GM23248 (cell line): ENCODE results near the gene PJA1. TPM values are rescaled to one million over a fixed set of nuclear protein-coding genes. Genes with fewer than 3 reads are reported as not detected.

Experiments used
- DNase-seq: peaks from one replicate; pipeline ENCODE4 v3.0.0-alpha.2; 2015
- H2AFZ ChIP-seq: fragments of 200-600 bp; sonication (generic); 2 replicates; pipeline ENCODE4 v1.6.1; 2016; ENCODE audit warnings: antibody characterized with exemption
- H3F3A ChIP-seq: fragments of 200-600 bp; sonication (generic); 2 replicates; pipeline ENCODE4 v1.6.1; 2016; ENCODE audit warnings: mild to moderate bottlenecking, antibody characterized with exemption, mixed run types; ENCODE audit not compliant: insufficient read depth
- H3K27ac ChIP-seq: fragments of 200-600 bp; sonication (generic); 2 replicates; pipeline ENCODE4 v1.5.1; 2016; ENCODE audit warnings: mild to moderate bottlenecking
- H3K27me3 ChIP-seq: fragments of 200-600 bp; sonication (generic); replicated peaks from 2 replicates; pipeline ENCODE4 v1.6.1; 2016; ENCODE audit warnings: mild to moderate bottlenecking; ENCODE audit not compliant: insufficient read depth
- H3K36me3 ChIP-seq: fragments of 200-600 bp; sonication (generic); 2 replicates; pipeline ENCODE4 v1.6.1; 2016; ENCODE audit warnings: low read depth, mild to moderate bottlenecking
- H3K4me1 ChIP-seq: fragments of 200-600 bp; sonication (generic); 2 replicates; pipeline ENCODE4 v1.6.1; 2016; ENCODE audit warnings: mild to moderate bottlenecking; ENCODE audit not compliant: insufficient read depth
- H3K4me2 ChIP-seq: fragments of 200-600 bp; sonication (generic); one replicate; pipeline ENCODE4 v1.6.1; 2016; ENCODE audit warnings: mild to moderate bottlenecking; ENCODE audit not compliant: unreplicated experiment
- H3K4me3 ChIP-seq: fragments of 200-600 bp; sonication (generic); 2 replicates; pipeline ENCODE4 v1.5.1; 2016; ENCODE audit warnings: mild to moderate bottlenecking
- H3K79me2 ChIP-seq: fragments of 200-600 bp; sonication (generic); 2 replicates; pipeline ENCODE4 v1.6.1; 2016; ENCODE audit warnings: mild to moderate bottlenecking; ENCODE audit not compliant: insufficient read depth
- H3K9ac ChIP-seq: fragments of 200-600 bp; sonication (generic); 2 replicates; pipeline ENCODE4 v1.6.1; 2016; ENCODE audit warnings: mild to moderate bottlenecking
- H3K9me2 ChIP-seq: fragments of 200-600 bp; sonication (generic); 2 replicates; pipeline ENCODE4 v1.6.1; 2016; ENCODE audit warnings: mixed run types, mild to moderate bottlenecking, moderate library complexity; ENCODE audit not compliant: insufficient read depth
- H3K9me3 ChIP-seq: fragments of 200-600 bp; sonication (generic); one replicate; pipeline ENCODE4 v1.6.1; 2017; ENCODE audit warnings: low read depth
- H4K20me1 ChIP-seq: fragments of 200-600 bp; sonication (generic); 2 replicates; pipeline ENCODE4 v1.6.0; 2016; ENCODE audit not compliant: insufficient read depth
- EZH2 ChIP-seq: fragments of 200-600 bp; sonication (generic); IDR thresholded peaks from 2 replicates; pipeline ENCODE4 v1.6.1; 2018; ENCODE audit warnings: antibody characterized with exemption, mild to moderate bottlenecking; ENCODE audit not compliant: insufficient read depth, poor library complexity, severe bottlenecking
- EZH2phosphoT487 ChIP-seq: fragments of 200-600 bp; sonication (generic); IDR thresholded peaks from 2 replicates; pipeline ENCODE4 v1.6.1; 2018; ENCODE audit warnings: antibody characterized with exemption, moderate library complexity, mild to moderate bottlenecking, low read depth; ENCODE audit not compliant: insufficient read depth
- WGBS, 2 experiments: methylation state at CpG; one replicate each; pipeline ENCODE4 v1.1.6; 2015 to 2017; ENCODE audit warnings: low lambda C conversion rate in 2 of 2, low coverage in 1 of 2; ENCODE audit errors: missing lambda C conversion rate in 2 of 2; 5-methylcytosine and 5-hydroxymethylcytosine counted together
- in situ Hi-C: fragments of 300-500 bp; cut with MboI; formaldehyde crosslinking; loops from 2 replicates; pipeline ENCODE4 v1.15.0; 2020
- polyA plus RNA-seq: library from polyadenylated mRNA; unstranded; fragments of >200 nt; fragmentation: Nextera tagmentation; extraction: Ambion mirVana; gene quantifications from 2 replicates; pipeline ENCODE4 v1.2.1, GENCODE V29; 2016
- total RNA-seq: library from RNA; depleted of rRNA; stranded (reverse); fragments of >200 nt; shearing (Covaris generic); gene quantifications from 2 replicates; pipeline ENCODE4 v1.2.3, GENCODE V29; 2014

The PJA1 gene
- total and polyA plus RNA-seq, 2 experiments from 2014 or later, result 26.6 to 32.7 TPM

- in situ Hi-C loops, result no loop called here
- Histone ChIP-seq H3K27me3 (no peaks in the 10 kb centered on the region), H3K9me2 (no peaks in the 10 kb centered on the region), H3F3A (no peaks in the 10 kb centered on the region), H2AFZ (no peak overlapping the region), H3K9ac (no peak overlapping the region), H3K4me1 (no peaks in the 10 kb centered on the region), H3K4me3 (no peak overlapping the region), H3K79me2 (no peaks in the 10 kb centered on the region), H3K4me2 (no peak overlapping the region), H4K20me1 (no peaks in the 10 kb centered on the region), H3K27ac (no peak overlapping the region), H3K36me3 (no peaks in the 10 kb centered on the region), H3K9me3 (no peaks in the 10 kb centered on the region)
- 19 to 24% methylated on average over 3 of the region's 3 CpGs for WGBS, 2 experiments
- TF ChIP-seq EZH2phosphoT487 (no peak), EZH2 (no peak)
- no peak for DNase-seq
Observed at GRCh38 chrX:69207216-69207615, 42.0 kb upstream of the PJA1 start.

DNA sequence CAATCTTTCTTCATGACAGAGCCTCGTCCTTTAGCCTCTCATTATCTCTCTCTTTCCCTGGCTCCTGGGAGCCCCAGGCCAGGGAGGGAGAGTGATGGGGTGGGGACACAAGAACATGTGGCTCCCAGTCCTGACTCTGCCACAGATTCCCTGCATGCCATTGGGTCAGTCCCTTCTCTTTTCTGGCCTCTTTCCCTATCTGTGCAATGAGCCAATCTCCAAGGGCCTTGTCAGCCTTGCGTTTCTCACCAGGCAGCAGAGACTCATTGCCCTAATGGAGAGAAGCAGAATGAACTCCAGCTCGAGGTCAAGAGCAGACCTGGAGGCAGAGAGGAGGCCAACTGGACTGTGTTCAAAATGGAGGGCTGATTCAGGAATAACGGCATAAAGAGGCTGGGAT is 38.4 kb upstream of the PJA1 start:
- in situ Hi-C loops, result no loop called here
- no peaks in the 10 kb centered on the region for H3K9me2 ChIP-seq
- no peaks in the 10 kb centered on the region for H3K27me3 ChIP-seq
- DNase-seq, result no peak
- H3F3A ChIP-seq, result no peaks in the 10 kb centered on the region
- no peak for TF ChIP-seq EZH2phosphoT487
- TF ChIP-seq EZH2, result no peak
- no peaks in the 10 kb centered on the region for H3K4me1 ChIP-seq
- H3K27ac ChIP-seq, result no peak overlapping the region
- H3K79me2 ChIP-seq, result no peaks in the 10 kb centered on the region
- H2AFZ ChIP-seq, result no peak overlapping the region
- no peak overlapping the region for H3K4me3 ChIP-seq
- H3K36me3 ChIP-seq, result no peaks in the 10 kb centered on the region
- no peak overlapping the region for H3K4me2 ChIP-seq
- no peak overlapping the region for H3K9ac ChIP-seq
- WGBS, 2 experiments, result 33 to 50% methylated on average over 3 to 4 of the region's 4 CpGs
- H3K9me3 ChIP-seq, result no peaks in the 10 kb centered on the region
- no peaks in the 10 kb centered on the region for H4K20me1 ChIP-seq

DNA sequence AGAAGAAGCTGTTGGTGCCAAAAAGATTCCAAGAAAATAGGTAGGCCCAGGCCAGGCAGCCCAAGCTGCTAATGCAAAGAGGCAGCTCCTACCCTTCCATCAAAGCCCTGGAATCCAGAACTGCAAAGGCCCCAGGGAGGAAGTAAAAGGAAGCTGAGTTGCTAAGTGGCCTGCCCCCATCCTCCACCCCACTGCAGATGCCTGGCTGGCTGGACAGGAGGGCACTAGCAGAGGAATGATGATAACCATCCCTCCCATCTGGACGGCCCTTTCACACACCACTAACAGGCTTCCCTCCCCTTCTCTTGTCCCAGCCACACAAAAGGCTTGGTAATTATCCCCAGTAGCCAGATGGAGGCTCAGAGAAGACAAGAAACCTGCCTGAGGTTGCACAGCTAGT is 32.4 kb upstream of the PJA1 start:
- no peaks in the 10 kb centered on the region for H4K20me1 ChIP-seq
- TF ChIP-seq EZH2phosphoT487 (no peak), EZH2 (no peak)
- no peak overlapping the region for H3K27ac ChIP-seq
- no peak overlapping the region for H3K4me3 ChIP-seq
- no peak overlapping the region for H2AFZ ChIP-seq
- in situ Hi-C loops, result no loop called here
- no peaks in the 10 kb centered on the region for H3K9me2 ChIP-seq
- H3K4me2 ChIP-seq, result no peak overlapping the region
- no peaks in the 10 kb centered on the region for H3K27me3 ChIP-seq
- 63% methylated on average over 1 of the region's 1 CpG; no CpG with 5 or more reads in 1 of the 2 experiments for WGBS, 2 experiments
- H3K79me2 ChIP-seq, result no peaks in the 10 kb centered on the region
- no peak overlapping the region for H3K9ac ChIP-seq
- no peaks in the 10 kb centered on the region for H3K9me3 ChIP-seq
- H3F3A ChIP-seq, result no peaks in the 10 kb centered on the region
- no peak for DNase-seq
- H3K4me1 ChIP-seq, result no peaks in the 10 kb centered on the region
- no peaks in the 10 kb centered on the region for H3K36me3 ChIP-seq

- in situ Hi-C loops, result no loop called here
- TF ChIP-seq EZH2phosphoT487 (no peak), EZH2 (no peak)
- no peaks in the 10 kb centered on the region for H3K36me3 ChIP-seq
- H3K9me3 ChIP-seq, result no peaks in the 10 kb centered on the region
- no peak overlapping the region for H3K4me3 ChIP-seq
- H3K4me1 ChIP-seq, result no peaks in the 10 kb centered on the region
- no peak overlapping the region for H3K4me2 ChIP-seq
- H3K27me3 ChIP-seq, result no peaks in the 10 kb centered on the region
- DNase-seq, result no peak
- no peak overlapping the region for H3K27ac ChIP-seq
- H3K9ac ChIP-seq, result no peak overlapping the region
- no peaks in the 10 kb centered on the region for H3K79me2 ChIP-seq
- no peaks in the 10 kb centered on the region for H3K9me2 ChIP-seq
- no peaks in the 10 kb centered on the region for H4K20me1 ChIP-seq
- 53 to 57% methylated on average over 3 of the region's 3 CpGs for WGBS, 2 experiments
- H2AFZ ChIP-seq, result no peak overlapping the region
- no peaks in the 10 kb centered on the region for H3F3A ChIP-seq
Observed at GRCh38 chrX:69196666-69197065, 31.4 kb upstream of the PJA1 start.

- no peak for DNase-seq
- H3K27me3 ChIP-seq, result no peaks in the 10 kb centered on the region
- H3K27ac ChIP-seq, result no peak overlapping the region
- H3K79me2 ChIP-seq, result no peaks in the 10 kb centered on the region
- in situ Hi-C loops, result no loop called here
- WGBS, 2 experiments, result 51 to 62% methylated on average over 3 of the region's 3 CpGs
- H3K9me3 ChIP-seq, result no peaks in the 10 kb centered on the region
- no peaks in the 10 kb centered on the region for H3K36me3 ChIP-seq
- no peaks in the 10 kb centered on the region for H3F3A ChIP-seq
- H3K4me1 ChIP-seq, result no peaks in the 10 kb centered on the region
- H3K4me3 ChIP-seq, result no peak overlapping the region
- no peak for TF ChIP-seq EZH2phosphoT487
- TF ChIP-seq EZH2, result no peak
- H3K9me2 ChIP-seq, result no peaks in the 10 kb centered on the region
- H4K20me1 ChIP-seq, result no peaks in the 10 kb centered on the region
- H2AFZ ChIP-seq, result no peak overlapping the region
- H3K9ac ChIP-seq, result no peak overlapping the region
- no peak overlapping the region for H3K4me2 ChIP-seq
Observed at GRCh38 chrX:69195810-69196209, 30.6 kb upstream of the PJA1 start.
